GM23338 (cell line): Measurements from ENCODE around the gene ITFG1. TPM values are rescaled to one million over a fixed set of nuclear protein-coding genes. Genes with fewer than 3 reads are reported as not detected.

ENCODE experiments used
- ATAC-seq: fragments of 200-7000 bp; cut with Tn5 transposase; 3 replicates; pipeline ENCODE4 v1.9.1; 2020
- DNase-seq: peaks from one replicate; pipeline ENCODE4 v3.0.0-alpha.2; 2015; ENCODE audit warnings: low spot score
- H2AFZ ChIP-seq: fragments of 200-600 bp; sonication (generic); 2 replicates; pipeline ENCODE4 v1.8.0; 2016; ENCODE audit warnings: antibody characterized with exemption, mild to moderate bottlenecking, moderate library complexity
- H3F3A ChIP-seq: fragments of 200-600 bp; sonication (generic); replicated peaks from 2 replicates; pipeline ENCODE4 v1.8.0; 2017; ENCODE audit warnings: antibody characterized with exemption, mixed run types, low read depth
- H3K27ac ChIP-seq: fragments of 200-600 bp; sonication (generic); 2 replicates; pipeline ENCODE4 v1.6.1; 2016; ENCODE audit warnings: low read depth
- H3K27me3 ChIP-seq: fragments of 200-600 bp; sonication (generic); 2 replicates; pipeline ENCODE4 v1.8.0; 2016; ENCODE audit warnings: mild to moderate bottlenecking, mixed run types, moderate library complexity; ENCODE audit not compliant: insufficient read depth
- H3K36me3 ChIP-seq: fragments of 200-600 bp; sonication (generic); 2 replicates; pipeline ENCODE4 v1.8.0; 2016; ENCODE audit warnings: mild to moderate bottlenecking; ENCODE audit not compliant: insufficient read depth
- H3K4me1 ChIP-seq: fragments of 200-600 bp; sonication (generic); 2 replicates; pipeline ENCODE4 v1.8.0; 2016; ENCODE audit warnings: mild to moderate bottlenecking, moderate library complexity; ENCODE audit not compliant: insufficient read depth
- H3K4me2 ChIP-seq: fragments of 200-600 bp; sonication (generic); 2 replicates; pipeline ENCODE4 v1.7.1; 2017; ENCODE audit warnings: mixed run types
- H3K4me3 ChIP-seq: fragments of 200-600 bp; sonication (generic); 2 replicates; pipeline ENCODE4 v1.6.1; 2016; ENCODE audit warnings: mixed run types
- H3K79me2 ChIP-seq: fragments of 200-600 bp; sonication (generic); replicated peaks from 2 replicates; pipeline ENCODE4 v1.8.0; 2017; ENCODE audit warnings: mild to moderate bottlenecking; ENCODE audit not compliant: insufficient read depth
- H3K9me2 ChIP-seq: fragments of 200-600 bp; sonication (generic); 2 replicates; pipeline ENCODE4 v1.8.0; 2017; ENCODE audit not compliant: insufficient read depth
- H4K20me1 ChIP-seq: fragments of 200-600 bp; sonication (generic); replicated peaks from 2 replicates; pipeline ENCODE4 v1.8.0; 2017; ENCODE audit warnings: mild to moderate bottlenecking; ENCODE audit not compliant: insufficient read depth
- H3K27ac Mint-ChIP-seq: 2 replicates; pipeline ENCODE4 v1.8.0; 2020; ENCODE audit warnings: inconsistent platforms, mild to moderate bottlenecking, moderate library complexity, mixed read lengths
- H3K27me3 Mint-ChIP-seq: 3 replicates; pipeline ENCODE4 v1.8.0; 2022; ENCODE audit warnings: low read depth, mild to moderate bottlenecking, moderate library complexity, mixed read lengths, inconsistent platforms; ENCODE audit not compliant: insufficient read depth, poor library complexity
- H3K36me3 Mint-ChIP-seq: 3 replicates; pipeline ENCODE4 v1.8.0; 2021; ENCODE audit warnings: low read depth, mild to moderate bottlenecking, inconsistent platforms, moderate library complexity, mixed read lengths
- H3K4me1 Mint-ChIP-seq: 3 replicates; pipeline ENCODE4 v1.8.0; 2020; ENCODE audit warnings: mild to moderate bottlenecking, inconsistent platforms, mixed read lengths
- H3K4me3 Mint-ChIP-seq: 3 replicates; pipeline ENCODE4 v1.8.0; 2021; ENCODE audit warnings: moderate library complexity, mild to moderate bottlenecking, inconsistent platforms, mixed read lengths
- H3K9me3 Mint-ChIP-seq: 3 replicates; pipeline ENCODE4 v1.8.0; 2020; ENCODE audit warnings: moderate library complexity, mild to moderate bottlenecking, inconsistent platforms, mixed read lengths
- CREB1 ChIP-seq: fragments of 250-450 bp; sonication (Bioruptor Pico); IDR thresholded peaks from 2 replicates; pipeline ENCODE4 v1.5.0; 2020; ENCODE audit warnings: low read depth, mild to moderate bottlenecking, moderate library complexity
- EZH2 ChIP-seq: fragments of 200-600 bp; sonication (generic); IDR thresholded peaks from one replicate; pipeline ENCODE4 v1.8.0; 2017; ENCODE audit warnings: antibody characterized with exemption, mild to moderate bottlenecking, low read depth; ENCODE audit not compliant: unreplicated experiment
- EZH2phosphoT487 ChIP-seq: fragments of 200-600 bp; sonication (generic); IDR thresholded peaks from one replicate; pipeline ENCODE4 v1.8.1; 2018; ENCODE audit warnings: antibody characterized with exemption; ENCODE audit not compliant: unreplicated experiment
- JUNB ChIP-seq: IDR thresholded peaks from one replicate; pipeline ENCODE4 v1.6.1; 2016; ENCODE audit warnings: antibody characterized with exemption; ENCODE audit not compliant: unreplicated experiment
- NANOG ChIP-seq: IDR thresholded peaks from 2 replicates; pipeline ENCODE4 v1.6.1; 2016; ENCODE audit warnings: antibody characterized with exemption, borderline replicate concordance
- POLR2AphosphoS5 ChIP-seq: IDR thresholded peaks from 2 replicates; pipeline ENCODE4 v1.6.1; 2016; ENCODE audit warnings: antibody characterized with exemption, low read depth
- REST ChIP-seq: IDR thresholded peaks from one replicate; pipeline ENCODE4 v1.6.1; 2018; ENCODE audit warnings: antibody characterized with exemption; ENCODE audit not compliant: unreplicated experiment
- STAT1 ChIP-seq: IDR thresholded peaks from one replicate; pipeline ENCODE4 v1.6.1; 2016; ENCODE audit warnings: antibody characterized with exemption; ENCODE audit not compliant: unreplicated experiment
- ZNF114 ChIP-seq: fragments of 250-450 bp; sonication (Bioruptor Pico); IDR thresholded peaks from 2 replicates; pipeline ENCODE4 v1.5.0; 2020; ENCODE audit warnings: mild to moderate bottlenecking, moderate library complexity
- ZNF331 ChIP-seq: fragments of 250-450 bp; sonication (Bioruptor Pico); IDR thresholded peaks from 2 replicates; pipeline ENCODE4 v1.5.0; 2020; ENCODE audit warnings: low read depth, mild to moderate bottlenecking, moderate library complexity
- polyA plus RNA-seq: library from polyadenylated mRNA; unstranded; fragments of >200 nt; fragmentation: Nextera tagmentation; extraction: Ambion mirVana; gene quantifications from 2 replicates; pipeline ENCODE4 v1.2.1, GENCODE V29; 2016
- total RNA-seq: library from RNA; depleted of rRNA; stranded (reverse); fragments of >200 nt; shearing (Covaris generic); gene quantifications from 2 replicates; pipeline ENCODE4 v1.2.3, GENCODE V29; 2014
- TF ChIP-seq, protein P1 (sequence below): IDR thresholded peaks from 2 replicates; pipeline ENCODE4 v1.6.1; 2016; ENCODE audit warnings: antibody characterized with exemption
- TF ChIP-seq, protein P2 (sequence below), 2 experiments: fragments of 200-600 bp in 1 of 2; sonication (generic) in 1 of 2; conservative IDR thresholded peaks; 2 replicates each; pipeline versions ENCODE4 v1.5.1 to v1.6.1; 2016 to 2017; ENCODE audit warnings: antibody characterized with exemption in 2 of 2, low read depth in 2 of 2, mild to moderate bottlenecking in 2 of 2, moderate library complexity in 1 of 2
- TF ChIP-seq, protein P3 (sequence below): fragments of 250-450 bp; sonication (Bioruptor Pico); IDR thresholded peaks from 2 replicates; pipeline ENCODE4 v1.5.0; 2020; ENCODE audit warnings: mild to moderate bottlenecking, moderate library complexity

Gene ITFG1
- total and polyA plus RNA-seq, 2 experiments from 2014 or later = 18.5 to 26.9 TPM

DNA sequence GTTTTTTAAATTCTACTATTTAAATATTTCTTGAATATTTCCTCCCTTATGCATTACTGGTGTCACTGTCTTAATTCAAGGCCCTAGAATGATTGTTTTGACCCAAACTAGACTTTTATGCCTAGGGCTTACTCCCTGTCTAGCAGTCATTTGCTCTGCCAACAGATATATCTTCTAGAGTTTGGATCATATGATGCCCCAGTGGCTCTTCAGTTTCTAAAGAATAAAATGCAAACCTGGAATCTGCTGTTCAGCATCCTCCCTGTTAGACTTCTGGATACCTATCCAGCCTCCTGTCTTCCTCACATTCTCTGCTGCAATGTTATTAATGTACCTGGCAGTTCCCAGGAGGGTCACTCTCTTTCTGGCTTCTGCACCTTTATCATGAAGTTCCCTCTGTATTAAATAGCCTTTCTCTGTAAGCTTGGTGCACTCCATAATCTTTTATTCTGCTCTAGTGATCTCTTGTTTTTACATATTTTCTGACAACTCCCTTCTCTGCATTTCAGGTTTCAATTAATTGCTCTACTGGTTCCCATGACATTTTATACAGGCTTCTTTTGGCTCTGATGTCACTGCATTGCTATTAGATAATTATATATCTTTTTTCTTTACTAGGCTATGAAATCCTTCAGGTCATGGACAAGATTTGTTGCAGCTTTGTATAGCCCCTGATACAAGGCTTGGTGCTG is 15.9 kb upstream of the ITFG1 start:
- DNase-seq (no peak), ATAC-seq (no peak)
- Histone ChIP-seq H3K4me2 (no peak overlapping the region), H3K79me2 (peaks cover 18% of the 10 kb centered on the region; the same call in 1 of the 2 replicates), H3K4me3 (no peak overlapping the region), H3K9me2 (no peaks in the 10 kb centered on the region), H3K27me3 (no peaks in the 10 kb centered on the region), H2AFZ (no peak overlapping the region), H4K20me1 (no peaks in the 10 kb centered on the region), H3F3A (no peaks in the 10 kb centered on the region), H3K27ac (no peak overlapping the region), H3K4me1 (no peaks in the 10 kb centered on the region), H3K36me3 (no peaks in the 10 kb centered on the region)
- H3K27ac Mint-ChIP-seq = no peak overlapping the region
- H3K4me3 Mint-ChIP-seq = no peak overlapping the region
- H3K27me3 Mint-ChIP-seq = peaks cover 6% of the 10 kb centered on the region
- H3K36me3 Mint-ChIP-seq = no peaks in the 10 kb centered on the region
- no peaks in the 10 kb centered on the region for H3K9me3 Mint-ChIP-seq
- TF ChIP-seq STAT1 = no peak
- no peak for TF ChIP-seq REST
- TF ChIP-seq NANOG = no peak
- TF ChIP-seq EZH2phosphoT487 = no peak
- no peak for TF ChIP-seq ZNF114 (CRISPR knock-in tag)
- TF ChIP-seq CREB1 = no peak
- no peak for TF ChIP-seq EZH2
- TF ChIP-seq, protein P1, sequence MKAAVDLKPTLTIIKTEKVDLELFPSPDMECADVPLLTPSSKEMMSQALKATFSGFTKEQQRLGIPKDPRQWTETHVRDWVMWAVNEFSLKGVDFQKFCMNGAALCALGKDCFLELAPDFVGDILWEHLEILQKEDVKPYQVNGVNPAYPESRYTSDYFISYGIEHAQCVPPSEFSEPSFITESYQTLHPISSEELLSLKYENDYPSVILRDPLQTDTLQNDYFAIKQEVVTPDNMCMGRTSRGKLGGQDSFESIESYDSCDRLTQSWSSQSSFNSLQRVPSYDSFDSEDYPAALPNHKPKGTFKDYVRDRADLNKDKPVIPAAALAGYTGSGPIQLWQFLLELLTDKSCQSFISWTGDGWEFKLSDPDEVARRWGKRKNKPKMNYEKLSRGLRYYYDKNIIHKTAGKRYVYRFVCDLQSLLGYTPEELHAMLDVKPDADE = no peak
- TF ChIP-seq, protein P2, sequence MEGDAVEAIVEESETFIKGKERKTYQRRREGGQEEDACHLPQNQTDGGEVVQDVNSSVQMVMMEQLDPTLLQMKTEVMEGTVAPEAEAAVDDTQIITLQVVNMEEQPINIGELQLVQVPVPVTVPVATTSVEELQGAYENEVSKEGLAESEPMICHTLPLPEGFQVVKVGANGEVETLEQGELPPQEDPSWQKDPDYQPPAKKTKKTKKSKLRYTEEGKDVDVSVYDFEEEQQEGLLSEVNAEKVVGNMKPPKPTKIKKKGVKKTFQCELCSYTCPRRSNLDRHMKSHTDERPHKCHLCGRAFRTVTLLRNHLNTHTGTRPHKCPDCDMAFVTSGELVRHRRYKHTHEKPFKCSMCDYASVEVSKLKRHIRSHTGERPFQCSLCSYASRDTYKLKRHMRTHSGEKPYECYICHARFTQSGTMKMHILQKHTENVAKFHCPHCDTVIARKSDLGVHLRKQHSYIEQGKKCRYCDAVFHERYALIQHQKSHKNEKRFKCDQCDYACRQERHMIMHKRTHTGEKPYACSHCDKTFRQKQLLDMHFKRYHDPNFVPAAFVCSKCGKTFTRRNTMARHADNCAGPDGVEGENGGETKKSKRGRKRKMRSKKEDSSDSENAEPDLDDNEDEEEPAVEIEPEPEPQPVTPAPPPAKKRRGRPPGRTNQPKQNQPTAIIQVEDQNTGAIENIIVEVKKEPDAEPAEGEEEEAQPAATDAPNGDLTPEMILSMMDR (conservative IDR thresholded peaks at IDR 0.05; ENCODE audit: low read depth in 2 of 2) = no peak
- TF ChIP-seq, protein P3, sequence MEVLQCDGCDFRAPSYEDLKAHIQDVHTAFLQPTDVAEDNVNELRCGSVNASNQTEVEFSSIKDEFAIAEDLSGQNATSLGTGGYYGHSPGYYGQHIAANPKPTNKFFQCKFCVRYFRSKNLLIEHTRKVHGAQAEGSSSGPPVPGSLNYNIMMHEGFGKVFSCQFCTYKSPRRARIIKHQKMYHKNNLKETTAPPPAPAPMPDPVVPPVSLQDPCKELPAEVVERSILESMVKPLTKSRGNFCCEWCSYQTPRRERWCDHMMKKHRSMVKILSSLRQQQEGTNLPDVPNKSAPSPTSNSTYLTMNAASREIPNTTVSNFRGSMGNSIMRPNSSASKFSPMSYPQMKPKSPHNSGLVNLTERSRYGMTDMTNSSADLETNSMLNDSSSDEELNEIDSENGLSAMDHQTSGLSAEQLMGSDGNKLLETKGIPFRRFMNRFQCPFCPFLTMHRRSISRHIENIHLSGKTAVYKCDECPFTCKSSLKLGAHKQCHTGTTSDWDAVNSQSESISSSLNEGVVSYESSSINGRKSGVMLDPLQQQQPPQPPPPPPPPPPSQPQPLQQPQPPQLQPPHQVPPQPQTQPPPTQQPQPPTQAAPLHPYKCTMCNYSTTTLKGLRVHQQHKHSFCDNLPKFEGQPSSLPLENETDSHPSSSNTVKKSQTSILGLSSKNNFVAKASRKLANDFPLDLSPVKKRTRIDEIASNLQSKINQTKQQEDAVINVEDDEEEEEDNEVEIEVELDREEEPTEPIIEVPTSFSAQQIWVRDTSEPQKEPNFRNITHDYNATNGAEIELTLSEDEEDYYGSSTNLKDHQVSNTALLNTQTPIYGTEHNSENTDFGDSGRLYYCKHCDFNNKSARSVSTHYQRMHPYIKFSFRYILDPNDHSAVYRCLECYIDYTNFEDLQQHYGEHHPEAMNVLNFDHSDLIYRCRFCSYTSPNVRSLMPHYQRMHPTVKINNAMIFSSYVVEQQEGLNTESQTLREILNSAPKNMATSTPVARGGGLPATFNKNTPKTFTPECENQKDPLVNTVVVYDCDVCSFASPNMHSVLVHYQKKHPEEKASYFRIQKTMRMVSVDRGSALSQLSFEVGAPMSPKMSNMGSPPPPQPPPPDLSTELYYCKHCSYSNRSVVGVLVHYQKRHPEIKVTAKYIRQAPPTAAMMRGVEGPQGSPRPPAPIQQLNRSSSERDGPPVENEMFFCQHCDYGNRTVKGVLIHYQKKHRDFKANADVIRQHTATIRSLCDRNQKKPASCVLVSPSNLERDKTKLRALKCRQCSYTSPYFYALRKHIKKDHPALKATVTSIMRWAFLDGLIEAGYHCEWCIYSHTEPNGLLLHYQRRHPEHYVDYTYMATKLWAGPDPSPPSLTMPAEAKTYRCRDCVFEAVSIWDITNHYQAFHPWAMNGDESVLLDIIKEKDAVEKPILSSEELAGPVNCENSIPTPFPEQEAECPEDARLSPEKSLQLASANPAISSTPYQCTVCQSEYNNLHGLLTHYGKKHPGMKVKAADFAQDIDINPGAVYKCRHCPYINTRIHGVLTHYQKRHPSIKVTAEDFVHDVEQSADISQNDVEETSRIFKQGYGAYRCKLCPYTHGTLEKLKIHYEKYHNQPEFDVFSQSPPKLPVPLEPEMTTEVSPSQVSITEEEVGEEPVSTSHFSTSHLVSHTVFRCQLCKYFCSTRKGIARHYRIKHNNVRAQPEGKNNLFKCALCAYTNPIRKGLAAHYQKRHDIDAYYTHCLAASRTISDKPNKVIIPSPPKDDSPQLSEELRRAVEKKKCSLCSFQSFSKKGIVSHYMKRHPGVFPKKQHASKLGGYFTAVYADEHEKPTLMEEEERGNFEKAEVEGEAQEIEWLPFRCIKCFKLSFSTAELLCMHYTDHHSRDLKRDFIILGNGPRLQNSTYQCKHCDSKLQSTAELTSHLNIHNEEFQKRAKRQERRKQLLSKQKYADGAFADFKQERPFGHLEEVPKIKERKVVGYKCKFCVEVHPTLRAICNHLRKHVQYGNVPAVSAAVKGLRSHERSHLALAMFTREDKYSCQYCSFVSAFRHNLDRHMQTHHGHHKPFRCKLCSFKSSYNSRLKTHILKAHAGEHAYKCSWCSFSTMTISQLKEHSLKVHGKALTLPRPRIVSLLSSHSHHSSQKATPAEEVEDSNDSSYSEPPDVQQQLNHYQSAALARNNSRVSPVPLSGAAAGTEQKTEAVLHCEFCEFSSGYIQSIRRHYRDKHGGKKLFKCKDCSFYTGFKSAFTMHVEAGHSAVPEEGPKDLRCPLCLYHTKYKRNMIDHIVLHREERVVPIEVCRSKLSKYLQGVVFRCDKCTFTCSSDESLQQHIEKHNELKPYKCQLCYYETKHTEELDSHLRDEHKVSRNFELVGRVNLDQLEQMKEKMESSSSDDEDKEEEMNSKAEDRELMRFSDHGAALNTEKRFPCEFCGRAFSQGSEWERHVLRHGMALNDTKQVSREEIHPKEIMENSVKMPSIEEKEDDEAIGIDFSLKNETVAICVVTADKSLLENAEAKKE (CRISPR knock-in tag) = no peak
- TF ChIP-seq JUNB = no peak
- no peak for TF ChIP-seq POLR2AphosphoS5
- TF ChIP-seq ZNF331 = no peak
- no peaks in the 10 kb centered on the region for H3K4me1 Mint-ChIP-seq
